ENCODE results near the gene CYYR1.
"Not testable (repeated sequence)": the region's sequence is repeated elsewhere in the genome, so short reads cannot be mapped to it uniquely, and the experiment has no call there.

CYYR1 gene

DNA sequence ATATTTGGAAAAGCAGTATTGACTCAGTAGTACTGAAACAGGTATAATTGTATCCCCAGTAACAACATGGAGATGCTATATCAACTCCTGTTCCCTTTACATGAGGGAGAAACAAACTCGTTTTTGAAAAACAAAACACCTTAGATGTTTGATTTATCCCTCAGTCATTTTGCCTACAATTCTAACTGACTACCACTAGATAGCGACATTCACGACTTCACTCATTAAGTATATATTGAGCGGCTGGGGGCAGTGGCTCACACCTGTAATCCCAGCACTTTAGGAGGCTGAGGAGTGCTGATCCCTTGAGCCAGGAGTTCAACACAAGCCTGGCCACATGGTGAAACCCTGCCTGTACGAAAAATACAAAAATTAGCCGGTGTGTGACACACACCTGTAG is 83.3 kb downstream of the CYYR1 start:
- DNase-seq (ENCODE audit: low spot score): no peak

DNA sequence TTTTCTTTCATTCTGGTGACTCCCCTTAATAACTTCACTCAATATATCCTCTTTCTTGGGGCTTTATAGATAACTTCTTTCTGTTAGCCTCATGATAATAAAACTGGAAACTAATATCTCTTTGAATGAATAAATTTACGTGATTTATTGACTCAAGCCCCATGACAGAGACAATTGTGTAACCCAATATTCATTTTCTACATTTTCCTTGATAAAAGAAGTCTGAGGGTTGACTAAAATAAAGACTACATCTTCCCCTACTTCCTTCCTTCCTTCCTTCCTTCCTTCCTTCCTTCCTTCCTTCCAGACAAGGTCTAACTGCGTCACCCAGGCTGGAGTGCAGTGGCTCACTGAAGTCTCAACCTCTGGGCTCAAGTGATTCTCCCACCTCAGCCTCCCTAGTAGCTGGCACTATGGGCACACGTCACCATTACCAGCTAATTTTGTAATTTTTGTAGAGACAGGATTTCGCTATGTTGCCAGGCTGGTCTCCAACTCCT is 85.1 kb downstream of the CYYR1 start:
- no peak for DNase-seq (ENCODE audit: low spot score)

DNA sequence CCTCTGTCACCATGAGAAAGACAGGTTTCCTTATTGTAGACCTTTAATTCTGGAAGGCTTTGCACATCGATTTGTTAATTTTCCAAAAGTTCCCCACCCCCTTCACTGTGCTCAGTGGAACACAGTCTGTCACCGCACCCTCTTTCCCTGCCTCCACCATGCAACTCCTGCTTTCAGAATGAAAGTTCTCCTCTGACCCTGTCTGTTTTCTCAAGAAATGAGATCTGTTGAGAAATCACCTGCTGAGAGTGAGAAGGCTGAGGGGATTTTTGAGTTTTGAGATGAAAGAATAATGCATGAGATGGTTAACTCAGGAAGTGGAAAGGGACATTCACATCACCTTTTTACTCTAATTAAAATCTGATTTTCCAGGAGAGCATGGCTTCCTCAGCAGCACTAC is 99.6 kb downstream of the CYYR1 start:
- DNase-seq (ENCODE audit: low spot score): no peak

DNA sequence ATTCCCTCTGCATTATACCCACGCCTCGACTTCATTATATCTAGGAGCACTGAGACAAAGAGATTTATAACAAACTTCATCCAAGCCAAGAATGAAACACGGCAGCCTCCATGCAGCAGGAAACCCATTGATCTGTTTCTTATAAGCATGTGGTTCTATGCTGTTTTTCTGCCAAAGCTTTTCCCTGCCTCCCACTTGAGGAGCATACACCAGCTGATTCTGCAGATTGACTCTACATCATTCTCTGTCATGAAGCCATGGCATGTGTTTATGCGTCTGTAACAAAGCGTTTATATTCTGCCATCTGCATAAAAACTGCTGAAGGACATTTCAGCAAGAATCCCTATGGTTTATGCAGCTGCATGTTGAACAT is 102.0 kb downstream of the CYYR1 start:
- no peak for DNase-seq (ENCODE audit: low spot score)

DNA sequence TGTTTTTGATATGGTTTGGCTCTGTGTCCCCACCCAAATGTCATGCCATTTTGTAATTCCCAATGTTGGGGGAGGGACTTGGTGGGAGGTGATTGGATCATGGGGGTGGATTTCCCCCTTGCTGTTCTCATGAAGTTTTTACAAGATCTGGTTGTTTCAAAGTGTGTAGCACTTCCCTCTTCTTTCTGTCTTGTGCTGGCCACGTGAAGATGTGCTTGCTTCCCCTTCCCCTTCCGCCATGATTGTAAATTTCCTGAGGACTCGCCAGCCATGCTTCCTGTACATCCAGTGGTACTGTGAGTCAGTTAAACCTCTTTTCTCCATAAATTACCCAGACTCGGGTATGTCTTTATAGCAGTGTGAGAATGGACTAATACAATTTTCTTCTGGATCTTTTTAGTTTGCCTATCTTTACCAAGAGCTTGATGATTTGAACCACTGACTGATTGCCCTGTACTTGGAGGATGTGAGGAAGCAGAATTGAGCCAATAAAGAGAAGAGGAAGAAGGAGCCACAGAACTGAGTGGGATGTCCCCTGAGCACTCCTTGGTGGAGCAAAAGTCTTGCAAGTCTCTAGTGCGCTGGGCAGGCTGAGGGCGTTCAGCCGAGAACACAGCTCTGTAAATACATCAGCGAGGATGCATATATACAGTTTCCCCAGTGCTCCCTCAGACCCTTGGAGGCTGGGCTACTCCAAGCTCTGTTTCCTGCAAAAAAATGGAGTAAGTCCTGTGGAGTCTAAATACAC is 102.6 kb downstream of the CYYR1 start:
- DNase-seq (ENCODE audit: low spot score): no peak

DNA sequence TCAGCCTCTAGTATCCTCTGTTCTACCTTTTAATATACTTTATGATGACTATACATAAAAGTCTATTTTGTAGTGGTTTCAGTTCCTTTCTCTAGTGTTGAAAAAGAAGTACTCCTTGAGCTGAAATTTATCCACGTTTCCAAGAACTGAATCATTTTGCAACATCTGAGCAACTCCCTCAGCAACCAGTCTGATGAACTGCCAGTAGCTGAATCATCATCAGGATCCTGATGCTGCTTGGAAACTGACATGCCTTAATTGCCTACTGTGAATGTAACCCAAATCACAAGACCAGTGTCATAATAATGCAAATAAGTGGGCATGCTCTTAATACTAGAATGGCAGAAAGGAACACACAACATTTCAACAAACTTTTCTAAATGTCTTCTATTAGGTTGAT is 103.3 kb downstream of the CYYR1 start:
- no peak for DNase-seq (ENCODE audit: low spot score)

DNA sequence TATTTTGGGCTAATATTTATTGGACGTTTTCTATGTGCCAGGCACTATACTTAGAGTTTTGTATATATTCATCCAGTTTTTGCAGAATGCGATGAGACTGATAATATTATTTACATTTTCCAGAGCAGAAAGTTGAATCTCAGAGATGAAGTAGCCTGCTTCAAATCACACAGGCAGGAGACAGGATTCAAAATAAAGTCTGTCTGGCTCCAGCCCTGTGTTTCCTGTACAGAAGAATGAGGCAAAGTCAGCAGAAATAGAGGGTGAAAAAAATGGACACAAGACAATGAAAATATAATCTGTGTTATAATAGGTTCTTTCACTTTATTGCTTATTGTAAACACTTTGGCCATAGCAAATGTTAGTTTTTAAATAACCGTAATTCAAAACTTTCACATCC is 107.2 kb downstream of the CYYR1 start:
- DNase-seq (ENCODE audit: low spot score): no peak

DNA sequence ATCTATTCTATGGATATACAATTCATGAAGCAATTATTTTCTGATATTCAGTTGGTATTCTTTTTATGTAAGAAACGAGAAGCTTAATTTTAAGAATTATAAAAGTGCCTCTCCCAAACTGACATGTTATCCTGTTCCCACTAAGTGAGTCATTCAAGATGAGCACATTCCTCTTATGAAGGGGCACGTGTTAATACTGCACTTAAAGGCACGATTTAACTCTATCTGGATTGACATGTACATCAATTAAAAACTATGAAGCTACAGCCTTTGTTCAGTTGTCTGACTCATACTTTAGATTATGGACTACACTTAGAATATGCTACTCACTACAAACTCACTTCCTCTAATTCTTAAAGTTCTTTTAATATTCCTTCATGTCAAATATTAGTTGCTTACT is 111.6 kb downstream of the CYYR1 start:
- no peak for DNase-seq (ENCODE audit: low spot score)

DNA sequence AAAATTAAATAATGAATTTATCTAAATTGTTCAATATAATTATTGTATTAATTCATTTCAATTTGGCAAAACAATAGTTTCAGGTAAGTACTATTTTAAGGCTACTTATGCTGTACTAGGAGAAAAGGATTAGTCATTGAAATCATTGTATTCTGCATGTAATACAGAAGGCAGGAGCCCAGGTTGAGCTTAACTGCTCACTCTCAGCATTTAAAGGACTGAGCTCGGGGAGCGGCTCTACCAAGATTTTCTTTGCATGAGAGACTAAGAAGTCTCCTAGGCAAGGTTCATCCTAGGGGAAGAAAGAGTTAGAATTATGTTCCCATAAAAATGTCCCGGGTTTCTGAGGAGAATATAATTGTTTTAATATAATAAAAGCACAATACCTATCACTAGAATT is 112.5 kb downstream of the CYYR1 start:
- no peak for DNase-seq (ENCODE audit: low spot score)

DNA sequence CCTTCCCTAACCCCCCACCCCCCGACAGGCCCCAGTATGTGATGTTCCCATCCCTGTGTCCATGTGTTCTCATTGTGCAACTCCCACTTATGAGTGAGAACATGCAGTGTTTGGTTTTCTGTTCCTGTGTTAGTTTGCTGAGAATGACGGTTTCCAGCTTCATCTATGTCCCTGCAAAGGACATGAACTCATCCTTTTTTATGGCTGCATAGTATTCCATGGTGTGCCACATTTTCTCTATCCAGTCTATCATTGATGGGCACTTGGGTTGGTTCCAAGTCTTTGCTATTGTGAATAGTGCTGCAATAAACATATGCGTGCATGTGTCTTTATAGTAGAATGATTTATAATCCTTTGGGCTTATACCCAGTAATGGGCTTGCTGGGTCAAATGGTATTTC is 114.2 kb downstream of the CYYR1 start:
- DNase-seq (ENCODE audit: low spot score): not testable (repeated sequence)

DNA sequence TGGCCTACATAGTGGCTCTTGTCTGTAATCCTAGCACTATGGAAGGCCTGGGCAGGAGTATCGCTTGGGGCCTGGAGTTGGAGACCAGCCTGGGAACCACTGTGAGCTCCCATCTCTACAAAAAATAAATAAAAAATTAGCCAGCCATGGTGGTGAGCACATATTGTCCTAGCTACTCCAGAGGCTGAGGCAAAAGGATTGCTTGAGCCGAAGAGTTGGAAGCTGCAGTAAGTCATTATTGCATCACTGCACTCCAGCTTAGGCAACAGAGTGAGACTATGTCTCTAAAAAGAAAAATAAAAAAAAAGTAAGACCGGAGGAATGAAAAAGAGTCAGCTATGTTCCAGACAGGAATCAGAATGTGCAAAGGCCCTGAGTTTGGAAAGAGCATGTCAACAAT is 115.3 kb downstream of the CYYR1 start:
- no peak for DNase-seq (ENCODE audit: low spot score)

DNA sequence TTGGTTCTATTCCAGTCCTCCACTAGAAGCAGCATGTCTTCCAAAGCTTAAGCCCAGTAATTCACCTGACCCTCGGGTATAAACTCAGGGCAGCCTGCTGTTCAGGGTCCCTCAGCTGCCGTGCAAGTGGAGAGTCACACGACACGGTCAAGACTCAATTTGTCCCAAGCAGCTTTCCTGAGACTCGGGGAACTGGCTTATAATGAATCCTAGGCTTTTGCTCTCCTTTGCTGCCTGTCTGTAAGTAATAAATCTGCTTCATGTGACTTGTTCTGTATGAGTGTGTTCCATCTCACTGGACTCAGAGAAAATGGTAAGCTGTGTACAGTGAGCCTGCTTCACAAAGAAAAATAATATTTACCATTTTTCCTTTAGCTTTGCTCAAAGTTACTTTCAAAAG is 119.8 kb downstream of the CYYR1 start:
- no peak for DNase-seq (ENCODE audit: low spot score)

DNA sequence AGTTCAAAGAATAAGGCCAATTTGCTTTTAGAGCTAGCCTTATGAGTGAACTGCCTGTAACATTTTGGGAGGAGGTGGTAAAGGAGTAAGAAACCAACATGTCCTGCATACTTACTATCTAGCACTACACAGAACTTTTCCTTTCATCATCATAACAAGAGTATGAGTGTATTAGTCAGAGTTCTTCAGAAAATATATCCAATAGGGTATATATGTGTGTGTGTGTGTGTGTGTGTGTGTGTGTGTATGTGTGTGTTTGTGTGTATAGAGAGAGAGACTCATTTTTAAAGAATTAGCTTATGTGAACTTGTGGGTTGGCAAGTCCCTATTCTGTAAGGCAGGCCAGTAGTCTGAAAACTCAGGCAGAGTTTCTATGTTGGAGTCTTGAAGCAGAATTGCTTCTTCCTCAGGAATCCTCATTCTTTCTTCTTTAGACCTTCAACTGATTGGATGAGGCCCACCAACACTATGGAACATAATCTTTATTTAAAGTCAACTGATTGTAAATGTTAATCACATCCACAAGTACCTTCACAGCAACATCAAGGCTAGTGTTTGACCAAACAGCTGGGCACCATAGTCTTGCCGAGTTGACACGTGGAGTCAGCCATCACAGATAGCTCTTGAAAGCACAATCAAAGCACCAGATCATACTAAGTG is 121.9 kb downstream of the CYYR1 start:
- DNase-seq (ENCODE audit: low spot score): no peak

DNA sequence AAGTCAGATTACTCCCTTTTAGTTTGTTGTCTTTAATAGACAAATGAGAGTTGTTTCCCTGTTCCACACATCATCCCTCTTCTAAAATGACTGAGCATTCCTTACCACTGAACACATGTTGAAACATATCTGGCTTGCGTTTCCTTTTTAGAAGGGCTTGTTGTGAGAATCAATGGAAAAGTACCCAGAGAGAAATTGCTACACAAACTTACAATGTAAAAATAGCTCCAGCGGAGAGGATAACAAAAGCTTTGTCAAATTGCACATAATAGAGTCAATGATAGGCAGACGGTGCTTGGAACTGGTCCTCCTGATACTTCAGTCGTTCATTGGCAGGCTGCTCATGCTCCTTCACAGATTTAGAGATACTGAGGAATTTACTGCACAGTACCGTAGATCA is 123.9 kb downstream of the CYYR1 start:
- DNase-seq (ENCODE audit: low spot score): no peak

DNA sequence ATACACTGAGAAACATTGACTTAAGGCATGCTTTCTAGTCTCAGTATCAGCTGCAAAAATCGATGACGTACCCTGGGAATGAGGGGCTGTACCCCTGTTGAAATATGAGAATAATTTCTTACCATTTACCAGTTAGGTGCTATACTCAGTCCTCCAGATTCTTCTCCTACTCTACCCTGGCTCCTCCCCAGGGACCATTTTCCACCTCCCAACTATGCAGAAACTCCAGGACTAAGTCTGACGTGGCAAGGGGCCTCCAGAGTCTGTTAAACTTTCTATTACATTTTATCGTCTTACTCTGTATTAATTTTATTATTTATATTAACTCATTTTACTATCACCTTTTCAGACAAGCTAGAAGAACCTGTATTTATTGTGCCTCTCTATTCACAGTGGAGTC is 124.3 kb downstream of the CYYR1 start:
- no peak for DNase-seq (ENCODE audit: low spot score)

DNA sequence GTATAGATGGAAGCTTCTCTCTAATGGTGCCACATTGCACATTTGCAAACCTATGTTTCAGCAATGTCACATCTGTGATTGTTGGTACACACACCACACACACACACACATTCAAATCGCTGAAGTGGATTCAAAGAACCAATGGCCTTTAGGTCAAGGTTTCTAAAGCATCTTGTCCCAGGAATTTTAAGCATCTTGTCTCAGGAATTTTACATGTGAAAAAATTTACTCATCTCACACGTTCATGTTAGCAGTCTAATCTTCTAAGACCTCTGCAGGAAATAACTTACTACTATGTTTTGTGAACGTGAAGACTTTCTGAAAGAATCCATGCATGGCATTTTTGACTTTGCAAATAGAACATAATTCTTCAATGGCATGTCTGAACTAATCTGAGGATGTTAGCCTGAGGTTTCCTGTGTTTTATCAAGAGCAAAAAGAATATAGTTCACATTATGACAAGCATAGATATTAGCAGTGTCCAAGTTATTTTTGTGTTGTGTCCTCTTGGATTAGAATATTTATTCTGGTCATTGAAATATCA is 125.1 kb downstream of the CYYR1 start:
- no peak for DNase-seq (ENCODE audit: low spot score)

DNA sequence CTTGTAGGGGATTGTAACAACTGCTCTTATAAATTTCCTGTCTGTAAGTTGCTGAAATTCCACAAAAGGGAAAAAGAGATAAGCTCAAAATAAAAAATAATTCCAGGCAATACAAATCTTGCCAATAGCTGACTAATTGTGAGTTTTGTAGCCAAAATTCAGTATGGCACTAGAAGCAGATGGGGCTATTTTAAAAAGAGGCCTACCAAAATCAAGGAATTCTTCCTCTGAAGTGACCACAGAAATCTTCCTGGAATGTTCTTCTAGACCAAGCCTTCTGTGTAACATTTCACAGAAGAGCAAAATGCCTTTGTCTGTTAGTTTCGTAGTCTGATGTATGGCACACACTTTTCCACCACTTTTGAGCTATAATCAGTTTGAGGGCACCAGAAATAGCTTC is 127.6 kb downstream of the CYYR1 start:
- no peak for DNase-seq (ENCODE audit: low spot score)

DNA sequence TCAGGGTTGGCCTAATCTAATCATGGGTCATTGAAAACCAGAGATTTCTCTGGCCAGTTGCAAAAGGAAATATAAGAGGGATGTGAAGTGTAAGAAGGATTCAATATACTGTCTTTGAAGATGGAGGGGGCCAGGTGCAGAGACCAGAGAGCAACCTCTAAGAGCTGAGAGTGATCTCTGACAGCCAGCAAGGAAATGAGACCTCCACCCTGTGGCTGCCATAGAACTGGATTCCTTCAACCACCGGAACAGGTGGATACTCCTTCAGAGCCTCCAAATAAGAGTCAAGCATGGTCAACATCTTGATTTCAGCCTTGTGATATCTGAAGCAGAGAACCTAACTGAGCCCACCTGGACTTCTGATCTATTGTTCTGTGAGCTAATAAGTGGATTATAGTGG is 128.4 kb downstream of the CYYR1 start:
- DNase-seq (ENCODE audit: low spot score): no peak

DNA sequence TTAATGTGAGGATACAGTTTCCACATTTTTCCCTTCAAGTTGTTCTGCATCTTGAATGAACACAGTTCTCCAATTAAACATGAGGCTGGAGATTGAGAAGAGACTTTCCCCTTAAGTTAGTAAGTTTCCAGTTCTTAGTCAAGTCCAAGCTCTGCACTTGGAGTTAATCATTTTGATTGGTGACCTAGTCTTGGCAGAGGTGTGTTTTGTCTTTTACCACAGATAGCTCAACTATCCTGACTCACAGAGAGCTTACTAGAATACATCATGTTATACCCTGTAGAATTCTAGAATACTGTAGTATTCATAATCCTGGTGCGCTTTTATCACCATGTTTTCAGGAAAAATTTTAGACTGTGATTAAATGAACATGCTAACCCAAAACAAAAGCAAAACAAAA is 129.2 kb downstream of the CYYR1 start:
- no peak for DNase-seq (ENCODE audit: low spot score)

DNA sequence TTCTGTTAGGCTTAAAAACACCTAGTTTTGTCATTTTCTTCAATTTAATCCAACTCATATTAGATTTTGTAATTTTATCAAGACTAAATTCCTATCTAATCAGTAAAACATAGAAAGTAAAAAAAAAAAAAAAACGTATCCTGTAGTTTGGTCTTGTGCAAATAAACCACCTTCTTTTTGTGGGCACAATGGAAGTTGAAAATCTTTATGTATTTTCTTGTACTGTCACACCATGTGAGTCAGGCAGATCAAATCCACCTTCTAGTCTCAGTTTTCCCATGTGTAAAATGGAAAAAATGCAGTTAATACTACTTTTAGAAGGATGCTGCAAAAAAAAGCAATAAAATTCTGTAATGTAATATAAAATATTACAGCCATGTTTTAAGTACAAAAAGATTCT is 129.8 kb downstream of the CYYR1 start:
- DNase-seq (ENCODE audit: low spot score): no peak

DNA sequence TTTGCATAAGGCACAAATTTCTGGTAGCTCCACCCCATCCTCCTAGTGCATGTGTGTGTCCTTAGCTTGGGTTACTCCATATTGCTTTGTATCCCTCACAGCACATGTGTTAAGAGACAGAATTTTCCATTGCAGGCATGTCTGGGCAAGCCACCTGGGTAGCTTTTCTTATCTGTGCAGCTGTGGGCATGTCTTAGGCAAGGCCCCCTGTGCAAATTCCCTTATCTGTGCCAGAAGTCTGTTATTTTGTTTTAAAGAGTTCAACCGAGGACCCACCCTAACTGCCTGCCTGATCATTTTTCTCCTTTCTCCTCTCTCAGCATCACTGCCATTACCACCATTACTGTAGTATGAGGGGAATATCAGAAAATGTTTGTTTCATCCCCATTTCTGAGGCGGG is 131.9 kb downstream of the CYYR1 start:
- DNase-seq (ENCODE audit: low spot score): no peak

DNA sequence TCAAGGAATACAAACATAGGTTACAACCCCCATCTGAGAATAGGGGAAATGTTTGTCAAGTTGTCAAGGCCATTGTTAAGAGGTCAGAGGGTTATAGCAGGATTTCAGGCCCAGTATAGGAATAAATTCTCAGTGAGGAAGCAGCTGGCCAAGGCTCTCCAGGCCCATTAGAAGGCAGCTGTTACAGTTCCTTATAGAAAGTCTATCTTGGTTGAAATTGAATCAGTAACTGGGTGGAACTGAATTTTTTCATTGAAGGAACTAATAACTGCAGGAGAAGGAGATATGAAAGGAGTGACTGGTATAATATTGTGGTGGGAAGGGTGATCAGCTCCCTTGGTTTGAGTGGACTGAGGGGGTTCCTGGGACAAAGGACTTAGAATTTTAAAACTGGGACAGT is 134.1 kb downstream of the CYYR1 start:
- DNase-seq (ENCODE audit: low spot score): no peak

DNA sequence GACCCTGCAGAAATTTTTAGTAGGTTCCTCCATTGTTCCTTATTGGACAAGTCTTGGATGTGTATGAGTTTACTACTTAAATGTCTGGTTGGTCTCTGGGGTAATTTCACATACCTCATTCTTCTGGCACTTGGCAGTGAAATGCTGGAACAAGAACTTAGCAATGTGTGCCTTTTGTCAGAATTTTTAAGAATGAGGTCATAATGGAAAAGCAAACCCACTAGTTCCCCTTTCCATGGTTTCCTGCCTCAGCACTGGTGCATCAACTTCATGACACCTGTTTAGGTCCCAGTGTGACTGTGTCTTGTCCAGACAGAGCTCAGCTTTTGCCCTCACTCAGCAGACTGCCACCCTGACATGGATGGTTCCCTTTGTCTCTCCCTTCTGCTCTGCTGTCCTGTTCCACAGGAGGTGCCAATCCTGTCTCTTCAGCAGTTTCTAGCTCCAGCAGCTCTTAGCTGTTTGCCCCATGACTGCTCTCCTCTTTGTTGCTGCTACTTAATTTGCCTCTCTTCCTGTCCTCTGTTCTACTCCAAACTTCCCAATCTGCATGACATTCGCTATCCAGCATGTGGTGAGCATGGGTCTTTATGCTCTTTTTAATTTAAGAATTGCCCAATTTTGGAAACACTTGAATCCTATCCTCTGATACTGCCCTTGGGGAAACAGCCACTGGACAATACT is 135.6 kb downstream of the CYYR1 start:
- no peak for DNase-seq (ENCODE audit: low spot score)

Measured in HuH-7 (cell line).